ENCODE data around the gene PLEKHG3. TPM values are rescaled to one million over a fixed set of nuclear protein-coding genes. Genes with fewer than 3 reads are reported as not detected.
"Not testable (repeated sequence)": the region's sequence is repeated elsewhere in the genome, so short reads cannot be mapped to it uniquely, and the experiment has no call there.

Gene PLEKHG3
- total RNA-seq, 6 experiments from 2014 or later, result 6.0 to 11.7 (median 9.2) TPM

GRCh38 chr14:64688811-64689281 lies 15.4 kb upstream of the PLEKHG3 start:
- Mint-ChIP-seq H3K9me3 (no peaks in the 10 kb centered on the region), H3K27me3 (ENCODE audit: insufficient read depth) (peaks cover 23% of the 10 kb centered on the region), H3K36me3 (ENCODE audit: low read depth) (no peaks in the 10 kb centered on the region), H3K4me1 (ENCODE audit: low read depth) (peaks cover 5% of the 10 kb centered on the region; the same call in 1 of the 2 replicates), H3K4me3 (no peak overlapping the region), H3K27ac (no peak overlapping the region)
- no peak for DNase-seq
- no peak for TF ChIP-seq CTCF (IDR thresholded peaks at IDR 0.05)

- Mint-ChIP-seq H3K4me1 (ENCODE audit: low read depth) (peaks cover 5% of the 10 kb centered on the region; the same call in 1 of the 2 replicates), H3K36me3 (ENCODE audit: low read depth) (no peaks in the 10 kb centered on the region), H3K27me3 (ENCODE audit: insufficient read depth) (peaks cover 23% of the 10 kb centered on the region), H3K27ac (no peak overlapping the region), H3K9me3 (no peaks in the 10 kb centered on the region), H3K4me3 (no peak overlapping the region)
- no peak for DNase-seq
- TF ChIP-seq CTCF (IDR thresholded peaks at IDR 0.05), result no peak
These were observed 14.9 kb upstream of the PLEKHG3 start for GRCh38 chr14:64689289-64689688.

GRCh38 chr14:64690607-64691006 lies 13.6 kb upstream of the PLEKHG3 start:
- H3K4me3 Mint-ChIP-seq; H3K36me3 Mint-ChIP-seq (ENCODE audit: low read depth): not testable (repeated sequence)
- peaks cover 23% of the 10 kb centered on the region for H3K27me3 Mint-ChIP-seq (ENCODE audit: insufficient read depth)

GRCh38 chr14:64691376-64691775 lies 12.8 kb upstream of the PLEKHG3 start:
- TF ChIP-seq CTCF (IDR thresholded peaks at IDR 0.05), result no peak
- Mint-ChIP-seq H3K36me3 (ENCODE audit: low read depth) (no peaks in the 10 kb centered on the region), H3K4me3 (no peak overlapping the region), H3K9me3 (no peaks in the 10 kb centered on the region), H3K27me3 (ENCODE audit: insufficient read depth) (peaks cover 23% of the 10 kb centered on the region), H3K4me1 (ENCODE audit: low read depth) (peaks cover 5% of the 10 kb centered on the region; the same call in 1 of the 2 replicates), H3K27ac (no peak overlapping the region)
- no peak for DNase-seq

More at GRCh38 chr14:64690607-64691006, 13.6 kb upstream of the PLEKHG3 start:
- not testable (repeated sequence) for H3K27ac Mint-ChIP-seq; DNase-seq; H3K4me1 Mint-ChIP-seq (ENCODE audit: low read depth); H3K9me3 Mint-ChIP-seq

- H3K27ac Mint-ChIP-seq, result no peak overlapping the region
- no peak for TF ChIP-seq CTCF (IDR thresholded peaks at IDR 0.05)
- H3K36me3 Mint-ChIP-seq (ENCODE audit: low read depth), result no peaks in the 10 kb centered on the region
- H3K4me3 Mint-ChIP-seq, result no peak overlapping the region
- H3K27me3 Mint-ChIP-seq (ENCODE audit: insufficient read depth), result peaks cover 23% of the 10 kb centered on the region
- no peaks in the 10 kb centered on the region for H3K9me3 Mint-ChIP-seq
- H3K4me1 Mint-ChIP-seq (ENCODE audit: low read depth), result peaks cover 5% of the 10 kb centered on the region; the same call in 1 of the 2 replicates
- no peak for DNase-seq
These were observed 11.8 kb upstream of the PLEKHG3 start for GRCh38 chr14:64692189-64692985.
